Measurements from ENCODE around the gene EXPH5. TPM values are rescaled to one million over a fixed set of nuclear protein-coding genes. Genes with fewer than 3 reads are reported as not detected.

EXPH5 gene
- total and polyA plus RNA-seq, 2 experiments from 2014 or later, result not detected

DNA sequence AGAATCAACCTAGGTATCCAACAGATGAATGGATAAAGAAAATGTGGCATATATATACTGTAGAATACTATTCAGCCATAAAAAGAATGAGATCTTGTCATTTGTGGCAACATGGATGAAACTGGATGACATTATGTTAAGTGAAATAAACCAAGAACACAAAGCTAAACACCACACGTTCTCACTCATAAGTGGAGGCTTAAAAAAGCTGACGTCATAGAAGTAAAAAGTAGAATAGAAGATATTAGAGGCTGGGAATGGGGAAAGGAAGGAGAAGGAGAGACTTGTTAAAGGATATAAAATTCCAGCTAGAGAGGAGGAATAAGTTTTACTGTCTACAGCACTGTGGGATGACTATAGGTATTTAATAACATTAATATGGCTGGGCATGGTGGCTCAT, 12.9 kb downstream of the EXPH5 start:
- H3K9me2 ChIP-seq (ENCODE audit: insufficient read depth), result no peaks in the 10 kb centered on the region
- in situ Hi-C loops (cut with MboI), result no loop called here
- no peaks in the 10 kb centered on the region for H4K20me1 ChIP-seq (ENCODE audit: insufficient read depth)
- H3K4me2 ChIP-seq (ENCODE audit: unreplicated experiment), result no peak overlapping the region
- H3K4me1 ChIP-seq (ENCODE audit: insufficient read depth), result no peaks in the 10 kb centered on the region
- peaks cover 8% of the 10 kb centered on the region; the same call in 1 of the 2 replicates for H3K27me3 ChIP-seq (replicated peaks; ENCODE audit: insufficient read depth)
- no peaks in the 10 kb centered on the region for H3K9me3 ChIP-seq (ENCODE audit: low read depth)
- H3K9ac ChIP-seq, result no peak overlapping the region
- no peak overlapping the region for H3K27ac ChIP-seq
- H3F3A ChIP-seq (ENCODE audit: insufficient read depth), result no peaks in the 10 kb centered on the region
- TF ChIP-seq EZH2 (IDR thresholded peaks at IDR 0.05; ENCODE audit: insufficient read depth, poor library complexity, severe bottlenecking) (no peak), EZH2phosphoT487 (IDR thresholded peaks at IDR 0.05; ENCODE audit: insufficient read depth, low read depth) (no peak)
- H2AFZ ChIP-seq, result no peak overlapping the region
- no peaks in the 10 kb centered on the region for H3K79me2 ChIP-seq (ENCODE audit: insufficient read depth)
- WGBS, 2 experiments (ENCODE audit: low coverage in 1 of 2, low lambda C conversion rate in 2 of 2, missing lambda C conversion rate in 2 of 2), result 71 to 85% methylated on average over 2 of the region's 2 CpGs
- DNase-seq, result no peak
- H3K36me3 ChIP-seq (ENCODE audit: low read depth), result no peaks in the 10 kb centered on the region
- no peak overlapping the region for H3K4me3 ChIP-seq

DNA sequence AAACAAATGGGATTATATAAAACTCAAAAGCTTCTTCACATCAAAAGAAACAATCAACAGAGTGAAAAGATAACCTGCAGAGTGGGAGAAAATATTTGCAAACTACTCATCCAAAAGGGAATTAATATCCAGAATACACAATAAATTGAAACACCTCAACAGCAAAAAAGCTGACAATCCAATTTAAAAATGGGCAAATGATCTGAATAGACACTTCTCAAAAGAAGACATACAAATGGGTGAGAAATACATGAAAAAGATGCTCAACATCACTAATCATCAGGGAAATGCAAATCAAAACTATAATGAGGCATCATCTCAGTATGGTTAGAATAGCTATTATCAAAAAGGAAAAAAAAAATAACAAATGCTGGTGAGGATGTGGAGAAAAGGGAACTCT, 13.5 kb downstream of the EXPH5 start:
- no peaks in the 10 kb centered on the region for H3F3A ChIP-seq (ENCODE audit: insufficient read depth)
- no peaks in the 10 kb centered on the region for H3K9me2 ChIP-seq (ENCODE audit: insufficient read depth)
- H4K20me1 ChIP-seq (ENCODE audit: insufficient read depth), result no peaks in the 10 kb centered on the region
- TF ChIP-seq EZH2 (IDR thresholded peaks at IDR 0.05; ENCODE audit: insufficient read depth, poor library complexity, severe bottlenecking) (no peak), EZH2phosphoT487 (IDR thresholded peaks at IDR 0.05; ENCODE audit: insufficient read depth, low read depth) (no peak)
- H2AFZ ChIP-seq, result no peak overlapping the region
- in situ Hi-C loops (cut with MboI), result no loop called here
- H3K4me2 ChIP-seq (ENCODE audit: unreplicated experiment), result no peak overlapping the region
- no peak for DNase-seq
- H3K4me3 ChIP-seq, result no peak overlapping the region
- peaks cover 8% of the 10 kb centered on the region; the same call in 1 of the 2 replicates for H3K27me3 ChIP-seq (replicated peaks; ENCODE audit: insufficient read depth)
- H3K9me3 ChIP-seq (ENCODE audit: low read depth), result no peaks in the 10 kb centered on the region
- H3K79me2 ChIP-seq (ENCODE audit: insufficient read depth), result no peaks in the 10 kb centered on the region
- H3K9ac ChIP-seq, result no peak overlapping the region
- no peaks in the 10 kb centered on the region for H3K4me1 ChIP-seq (ENCODE audit: insufficient read depth)
- H3K36me3 ChIP-seq (ENCODE audit: low read depth), result no peaks in the 10 kb centered on the region
- H3K27ac ChIP-seq, result no peak overlapping the region

DNA sequence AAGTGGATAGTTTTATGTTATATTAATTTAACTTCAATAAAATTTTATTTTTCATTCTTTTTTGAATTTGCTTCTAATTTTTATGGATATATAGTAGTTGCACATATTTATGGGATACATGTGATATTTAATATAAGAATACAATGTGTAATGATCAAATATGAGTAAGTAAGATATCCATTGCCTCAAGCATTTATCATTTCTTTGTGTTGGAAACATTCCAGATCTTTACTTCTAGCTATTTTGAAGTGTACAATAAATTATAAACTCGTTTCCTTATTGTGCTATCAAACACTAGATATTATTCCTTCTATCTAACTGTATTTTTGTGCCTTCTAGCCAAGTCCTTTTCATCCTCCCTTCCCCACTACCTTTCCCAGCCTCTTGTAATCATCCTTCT, 17.0 kb downstream of the EXPH5 start:
- no peaks in the 10 kb centered on the region for H3K36me3 ChIP-seq (ENCODE audit: low read depth)
- no peak overlapping the region for H3K27ac ChIP-seq
- DNase-seq, result no peak
- peaks cover 8% of the 10 kb centered on the region; the same call in 1 of the 2 replicates for H3K27me3 ChIP-seq (replicated peaks; ENCODE audit: insufficient read depth)
- no peaks in the 10 kb centered on the region for H3K4me1 ChIP-seq (ENCODE audit: insufficient read depth)
- no peak overlapping the region for H3K9ac ChIP-seq
- H3K4me2 ChIP-seq (ENCODE audit: unreplicated experiment), result no peak overlapping the region
- no peak overlapping the region for H3K4me3 ChIP-seq
- 29 to 42% methylated on average over 1 of the region's 1 CpG for WGBS, 2 experiments (ENCODE audit: low coverage in 1 of 2, low lambda C conversion rate in 2 of 2, missing lambda C conversion rate in 2 of 2)
- no peaks in the 10 kb centered on the region for H3K79me2 ChIP-seq (ENCODE audit: insufficient read depth)
- H3F3A ChIP-seq (ENCODE audit: insufficient read depth), result no peaks in the 10 kb centered on the region
- no peaks in the 10 kb centered on the region for H3K9me2 ChIP-seq (ENCODE audit: insufficient read depth)
- no peak overlapping the region for H2AFZ ChIP-seq
- no peak for TF ChIP-seq EZH2phosphoT487 (IDR thresholded peaks at IDR 0.05; ENCODE audit: insufficient read depth, low read depth)
- no peak for TF ChIP-seq EZH2 (IDR thresholded peaks at IDR 0.05; ENCODE audit: insufficient read depth, poor library complexity, severe bottlenecking)
- H3K9me3 ChIP-seq (ENCODE audit: low read depth), result no peaks in the 10 kb centered on the region
- no peaks in the 10 kb centered on the region for H4K20me1 ChIP-seq (ENCODE audit: insufficient read depth)
- in situ Hi-C loops (cut with MboI), result no loop called here

DNA sequence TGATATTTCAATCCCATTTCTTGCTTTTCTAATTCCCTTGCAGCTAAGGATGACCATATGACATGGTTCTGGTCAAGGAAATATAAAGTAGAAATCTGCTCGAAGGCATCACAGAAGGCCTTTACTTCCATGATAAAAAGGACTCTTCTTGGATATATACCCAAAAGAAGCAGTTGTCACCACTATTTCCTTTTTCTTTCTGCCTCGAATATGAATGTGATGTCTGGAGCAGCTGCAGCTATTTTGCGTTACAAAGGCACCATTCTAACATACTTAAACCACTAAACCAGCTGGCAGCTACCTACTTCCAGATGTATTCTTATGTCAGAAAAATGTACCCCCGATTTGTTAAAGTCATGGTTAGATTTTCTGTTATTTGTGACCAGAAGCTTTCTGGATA, 18.9 kb downstream of the EXPH5 start:
- no peak overlapping the region for H3K9ac ChIP-seq
- WGBS, 2 experiments (ENCODE audit: low coverage in 1 of 2, low lambda C conversion rate in 2 of 2, missing lambda C conversion rate in 2 of 2), result 59 to 60% methylated on average over 4 of the region's 4 CpGs
- in situ Hi-C loops (cut with MboI), result no loop called here

DNA sequence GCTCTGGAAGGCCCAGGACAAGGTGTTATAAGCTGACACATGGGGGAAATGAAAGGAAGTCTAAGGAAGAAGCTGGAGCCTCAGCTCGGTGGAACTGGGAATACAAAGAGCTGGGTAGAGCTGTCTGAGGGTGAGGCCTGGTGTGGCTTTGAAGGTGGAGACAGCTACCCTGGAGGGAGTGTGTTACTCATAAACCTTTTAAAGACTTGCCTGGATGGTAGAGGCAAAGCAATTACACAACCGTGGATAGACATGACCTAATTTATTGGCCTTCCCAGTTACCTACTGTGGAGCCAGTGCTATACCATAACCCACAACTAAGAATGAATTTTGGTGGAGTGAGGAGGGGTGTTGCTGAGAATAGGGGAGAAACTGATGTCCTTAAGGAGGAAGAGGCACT, 22.6 kb downstream of the EXPH5 start:
- Histone ChIP-seq H3F3A (ENCODE audit: insufficient read depth) (no peaks in the 10 kb centered on the region), H3K4me1 (ENCODE audit: insufficient read depth) (no peaks in the 10 kb centered on the region), H3K9me3 (ENCODE audit: low read depth) (no peaks in the 10 kb centered on the region), H3K4me2 (ENCODE audit: unreplicated experiment) (no peak overlapping the region), H3K79me2 (ENCODE audit: insufficient read depth) (no peaks in the 10 kb centered on the region), H2AFZ (no peak overlapping the region), H3K4me3 (no peak overlapping the region), H3K27me3 (replicated peaks; ENCODE audit: insufficient read depth) (peaks cover 4% of the 10 kb centered on the region; the same call in 1 of the 2 replicates), H4K20me1 (ENCODE audit: insufficient read depth) (no peaks in the 10 kb centered on the region), H3K9ac (no peak overlapping the region), H3K27ac (no peak overlapping the region), H3K36me3 (ENCODE audit: low read depth) (no peaks in the 10 kb centered on the region), H3K9me2 (ENCODE audit: insufficient read depth) (no peaks in the 10 kb centered on the region)
- in situ Hi-C loops (cut with MboI), result no loop called here
- 71 to 81% methylated on average over 2 of the region's 2 CpGs for WGBS, 2 experiments (ENCODE audit: low coverage in 1 of 2, low lambda C conversion rate in 2 of 2, missing lambda C conversion rate in 2 of 2)
- TF ChIP-seq EZH2 (IDR thresholded peaks at IDR 0.05; ENCODE audit: insufficient read depth, poor library complexity, severe bottlenecking) (no peak), EZH2phosphoT487 (IDR thresholded peaks at IDR 0.05; ENCODE audit: insufficient read depth, low read depth) (no peak)
- DNase-seq, result no peak

More for the DNA sequence above, 18.9 kb downstream of the EXPH5 start:
- H3F3A ChIP-seq (ENCODE audit: insufficient read depth), result no peaks in the 10 kb centered on the region
- no peak overlapping the region for H3K4me2 ChIP-seq (ENCODE audit: unreplicated experiment)
- H3K36me3 ChIP-seq (ENCODE audit: low read depth), result no peaks in the 10 kb centered on the region
- no peaks in the 10 kb centered on the region for H4K20me1 ChIP-seq (ENCODE audit: insufficient read depth)
- no peaks in the 10 kb centered on the region for H3K9me2 ChIP-seq (ENCODE audit: insufficient read depth)
- no peaks in the 10 kb centered on the region for H3K4me1 ChIP-seq (ENCODE audit: insufficient read depth)
- TF ChIP-seq EZH2phosphoT487 (IDR thresholded peaks at IDR 0.05; ENCODE audit: insufficient read depth, low read depth), result no peak
- TF ChIP-seq EZH2 (IDR thresholded peaks at IDR 0.05; ENCODE audit: insufficient read depth, poor library complexity, severe bottlenecking), result no peak
- no peak overlapping the region for H2AFZ ChIP-seq
- H3K4me3 ChIP-seq, result no peak overlapping the region
- peaks cover 8% of the 10 kb centered on the region; the same call in 1 of the 2 replicates for H3K27me3 ChIP-seq (replicated peaks; ENCODE audit: insufficient read depth)
- no peaks in the 10 kb centered on the region for H3K9me3 ChIP-seq (ENCODE audit: low read depth)
- no peaks in the 10 kb centered on the region for H3K79me2 ChIP-seq (ENCODE audit: insufficient read depth)
- no peak for DNase-seq
- no peak overlapping the region for H3K27ac ChIP-seq
